ENCODE measurements around the gene PGK1. TPM values are rescaled to one million over a fixed set of nuclear protein-coding genes. Genes with fewer than 3 reads are reported as not detected.

The PGK1 gene
- total RNA-seq, 1 experiment from 2014 or later: 492 TPM

DNA sequence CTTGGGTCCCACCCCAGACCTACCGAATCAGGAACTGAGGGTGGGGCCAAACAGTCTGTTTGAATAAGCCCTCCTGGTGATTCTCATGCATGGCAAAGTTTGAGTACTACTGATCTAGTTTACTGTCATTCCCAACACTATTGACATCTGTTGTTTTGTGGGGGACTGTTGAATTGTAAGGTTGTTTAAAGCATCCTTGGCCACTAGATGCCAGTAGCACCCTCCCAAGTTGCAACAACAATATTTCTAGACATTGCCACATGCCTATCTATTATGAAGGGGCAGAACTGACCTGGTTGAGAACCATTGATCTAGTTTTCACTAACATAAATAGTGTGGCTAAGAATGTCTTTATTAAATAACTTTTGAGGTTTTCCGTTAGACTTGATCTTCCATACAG lies 20.3 kb downstream of the PGK1 start:
- RAD21 ChIA-PET (ENCODE audit: low non-redundant PET in 1 of 2, low total read pairs in 2 of 2, uncharacterized antibody in 2 of 2, unreplicated experiment in 2 of 2): no interaction called here
- Histone ChIP-seq H2AFZ (ENCODE audit: low read depth, low read length, poor library complexity, severe bottlenecking) (no peak overlapping the region), H3K36me3 (ENCODE audit: control insufficient read depth in 1 of 2, insufficient read depth in 2 of 2, low read length in 2 of 2) (peaks cover 47 to 60% of the 10 kb centered on the region in 2 experiments), H3K27ac (ENCODE audit: low read depth, low read length) (no peak overlapping the region), H3K4me3 (replicated peaks in 1 of 2; ENCODE audit: low read depth in 1 of 2, low read length in 2 of 2) (no peak overlapping the region), H3K4me1 (ENCODE audit: control insufficient read depth in 1 of 2, insufficient read depth in 2 of 2, low read length in 2 of 2) (no peaks in the 10 kb centered on the region), H3K9me2 (ENCODE audit: insufficient read depth) (no peaks in the 10 kb centered on the region), H3K79me2 (ENCODE audit: insufficient read depth, low read length) (peaks cover 60% of the 10 kb centered on the region), H3K27me3 (ENCODE audit: insufficient read depth, low read length) (no peaks in the 10 kb centered on the region), H3K9ac (ENCODE audit: low read length) (no peak overlapping the region), H3K9me3 (ENCODE audit: control insufficient read depth in 1 of 2, insufficient read depth in 1 of 2, low read depth in 1 of 2, low read length in 2 of 2) (no peaks in the 10 kb centered on the region), H4K20me1 (ENCODE audit: insufficient read depth) (peaks cover 18% of the 10 kb centered on the region; the same call in 1 of the 2 replicates), H3K4me2 (ENCODE audit: low read length) (no peak overlapping the region)
- TF ChIP-seq, protein P1, sequence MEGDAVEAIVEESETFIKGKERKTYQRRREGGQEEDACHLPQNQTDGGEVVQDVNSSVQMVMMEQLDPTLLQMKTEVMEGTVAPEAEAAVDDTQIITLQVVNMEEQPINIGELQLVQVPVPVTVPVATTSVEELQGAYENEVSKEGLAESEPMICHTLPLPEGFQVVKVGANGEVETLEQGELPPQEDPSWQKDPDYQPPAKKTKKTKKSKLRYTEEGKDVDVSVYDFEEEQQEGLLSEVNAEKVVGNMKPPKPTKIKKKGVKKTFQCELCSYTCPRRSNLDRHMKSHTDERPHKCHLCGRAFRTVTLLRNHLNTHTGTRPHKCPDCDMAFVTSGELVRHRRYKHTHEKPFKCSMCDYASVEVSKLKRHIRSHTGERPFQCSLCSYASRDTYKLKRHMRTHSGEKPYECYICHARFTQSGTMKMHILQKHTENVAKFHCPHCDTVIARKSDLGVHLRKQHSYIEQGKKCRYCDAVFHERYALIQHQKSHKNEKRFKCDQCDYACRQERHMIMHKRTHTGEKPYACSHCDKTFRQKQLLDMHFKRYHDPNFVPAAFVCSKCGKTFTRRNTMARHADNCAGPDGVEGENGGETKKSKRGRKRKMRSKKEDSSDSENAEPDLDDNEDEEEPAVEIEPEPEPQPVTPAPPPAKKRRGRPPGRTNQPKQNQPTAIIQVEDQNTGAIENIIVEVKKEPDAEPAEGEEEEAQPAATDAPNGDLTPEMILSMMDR (IDR thresholded peaks at IDR 0.05 in 2 of 3, conservative IDR thresholded peaks at IDR 0.05 in 1 of 3; ENCODE audit: borderline replicate concordance in 1 of 3, insufficient read depth in 1 of 3, low read depth in 2 of 3, low read length in 2 of 3): peak in 1 of 3 experiments; percentile 25; a peak in 1 of 6 replicates
- no peak for TF ChIP-seq EZH2phosphoT487 (IDR thresholded peaks at IDR 0.05; ENCODE audit: borderline replicate concordance)
- intact Hi-C loops (cut with micrococcal nuclease): loop anchor here (5.0 kb wide), 1 partner anchor 958 kb away; no protein-coding TSS in a partner anchor
- peak; percentile 63; the same call in 1 of the 2 replicates for ATAC-seq
- no TSS peak for BruUV-seq (replicated peaks)
- CTCF ChIA-PET: no interaction called here
- DNase-seq (ENCODE audit: low read depth, low spot score): no peak
- POLR2A ChIA-PET: no interaction called here

DNA sequence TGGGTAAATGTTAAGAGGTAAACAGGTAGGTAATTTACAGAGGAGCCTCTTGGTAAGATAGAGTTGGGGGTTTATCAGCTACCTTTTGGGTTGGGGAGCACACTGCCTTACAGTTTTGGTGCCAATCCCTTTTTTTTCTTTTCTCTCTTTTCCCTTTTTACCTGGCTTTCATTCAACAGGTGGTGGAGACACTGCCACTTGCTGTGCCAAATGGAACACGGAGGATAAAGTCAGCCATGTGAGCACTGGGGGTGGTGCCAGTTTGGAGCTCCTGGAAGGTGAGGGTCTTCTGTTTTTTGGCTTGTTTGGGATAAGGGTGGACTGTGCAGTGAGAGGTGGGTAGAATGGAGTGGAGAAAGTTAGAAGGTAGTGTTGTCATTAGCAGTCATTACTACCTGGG lies 21.1 kb downstream of the PGK1 start:
- Histone ChIP-seq H4K20me1 (ENCODE audit: insufficient read depth) (peaks cover 18% of the 10 kb centered on the region; the same call in 1 of the 2 replicates), H3K4me2 (ENCODE audit: low read length) (no peak overlapping the region), H3K9me3 (ENCODE audit: control insufficient read depth in 1 of 2, insufficient read depth in 1 of 2, low read depth in 1 of 2, low read length in 2 of 2) (no peaks in the 10 kb centered on the region), H3K27ac (ENCODE audit: low read depth, low read length) (no peak overlapping the region), H3K4me3 (replicated peaks in 1 of 2; ENCODE audit: low read depth in 1 of 2, low read length in 2 of 2) (no peak overlapping the region), H3K27me3 (ENCODE audit: insufficient read depth, low read length) (no peaks in the 10 kb centered on the region), H2AFZ (ENCODE audit: low read depth, low read length, poor library complexity, severe bottlenecking) (no peak overlapping the region), H3K36me3 (ENCODE audit: control insufficient read depth in 1 of 2, insufficient read depth in 2 of 2, low read length in 2 of 2) (peaks cover 44 to 59% of the 10 kb centered on the region in 2 experiments), H3K79me2 (ENCODE audit: insufficient read depth, low read length) (peaks cover 52% of the 10 kb centered on the region), H3K9ac (ENCODE audit: low read length) (no peak overlapping the region), H3K4me1 (ENCODE audit: control insufficient read depth in 1 of 2, insufficient read depth in 2 of 2, low read length in 2 of 2) (no peaks in the 10 kb centered on the region), H3K9me2 (ENCODE audit: insufficient read depth) (no peaks in the 10 kb centered on the region)
- no peak for TF ChIP-seq EZH2phosphoT487 (IDR thresholded peaks at IDR 0.05; ENCODE audit: borderline replicate concordance)
- no peak for TF ChIP-seq EGR1 (IDR thresholded peaks at IDR 0.05; ENCODE audit: low read depth)
- no peak for TF ChIP-seq TCF7L2 (IDR thresholded peaks at IDR 0.05; ENCODE audit: borderline replicate concordance, extremely low read depth, insufficient read depth, insufficient read length)
- TF ChIP-seq, protein P1 (IDR thresholded peaks at IDR 0.05 in 2 of 3, conservative IDR thresholded peaks at IDR 0.05 in 1 of 3; ENCODE audit: borderline replicate concordance in 1 of 3, insufficient read depth in 1 of 3, low read depth in 2 of 3, low read length in 2 of 3): no peak
- no peak for TF ChIP-seq SP1 (IDR thresholded peaks at IDR 0.05; ENCODE audit: low read depth)
- no peak for TF ChIP-seq RAD21 (IDR thresholded peaks at IDR 0.05; ENCODE audit: low read depth)
- TF ChIP-seq POLR2A (IDR thresholded peaks at IDR 0.05; ENCODE audit: borderline replicate concordance, extremely low read depth, insufficient read depth, insufficient read length): no peak
- TF ChIP-seq ZNF274 (IDR thresholded peaks at IDR 0.05; ENCODE audit: low read depth, low read length): no peak
- TF ChIP-seq SIN3A (IDR thresholded peaks at IDR 0.05; ENCODE audit: low read depth): no peak
- POLR2A ChIA-PET: no interaction called here
- intact Hi-C loops (cut with micrococcal nuclease): no loop called here
- CTCF ChIA-PET: interaction anchor here (1.6 kb wide), 1 partner anchor 16 kb away, joined by 3 read pairs; no protein-coding TSS in a partner anchor
- no TSS peak for BruUV-seq (replicated peaks)
- ATAC-seq (no peak), DNase-seq (ENCODE audit: low read depth, low spot score) (no peak)
- RAD21 ChIA-PET (ENCODE audit: low non-redundant PET in 1 of 2, low total read pairs in 2 of 2, uncharacterized antibody in 2 of 2, unreplicated experiment in 2 of 2): no interaction called here
